Measurements from ENCODE around the gene FDX2.
"Not testable (repeated sequence)": the region's sequence is repeated elsewhere in the genome, so short reads cannot be mapped to it uniquely, and the experiment has no call there.

FDX2 gene

GRCh38 chr19:10315335-10316214, at the start of gene FDX2:
Gene FDX2, minus strand, starts transcription at chr19:10316015. Its CDS starts 19 bp downstream, at chr19:10315996.
- peak; percentile 6 for FAIRE-seq

GRCh38 chr19:10365518-10365917, 49.7 kb upstream of the FDX2 start:
- FAIRE-seq = no peak

GRCh38 chr19:10364644-10365043, 48.8 kb upstream of the FDX2 start:
- no peak for FAIRE-seq

- FAIRE-seq = no peak
These were observed 48.0 kb upstream of the FDX2 start for GRCh38 chr19:10363789-10364281.

GRCh38 chr19:10362259-10362658, 46.4 kb upstream of the FDX2 start:
- no peak for FAIRE-seq

- FAIRE-seq = no peak
These were observed 45.8 kb upstream of the FDX2 start for GRCh38 chr19:10361569-10362011.

- no peak for FAIRE-seq
These were observed 40.6 kb upstream of the FDX2 start for GRCh38 chr19:10356431-10356830.

- FAIRE-seq = no peak
These were observed 38.1 kb upstream of the FDX2 start for GRCh38 chr19:10353793-10354391.

GRCh38 chr19:10352764-10353671, 37.2 kb upstream of the FDX2 start:
- FAIRE-seq = no peak

- FAIRE-seq = no peak
These were observed 30.7 kb upstream of the FDX2 start for GRCh38 chr19:10346509-10346908.

- no peak for FAIRE-seq
These were observed 29.0 kb upstream of the FDX2 start for GRCh38 chr19:10344780-10345179.

GRCh38 chr19:10343495-10343894, 27.7 kb upstream of the FDX2 start:
- no peak for FAIRE-seq

- FAIRE-seq = no peak
These were observed 24.2 kb upstream of the FDX2 start for GRCh38 chr19:10339977-10340376.

- no peak for FAIRE-seq
These were observed 23.7 kb upstream of the FDX2 start, which contains the start of gene ICAM3 for GRCh38 chr19:10339380-10339960. Gene ICAM3, minus strand, starts transcription at chr19:10339624. Its CDS starts 10 bp downstream, at chr19:10339614.

- no peak for FAIRE-seq
These were observed 23.1 kb upstream of the FDX2 start for GRCh38 chr19:10338940-10339339.

GRCh38 chr19:10336725-10337124, 20.9 kb upstream of the FDX2 start:
- not testable (repeated sequence) for FAIRE-seq

GRCh38 chr19:10335352-10335985, 19.7 kb upstream of the FDX2 start:
- FAIRE-seq = no peak

- peak; percentile 97 for FAIRE-seq
These were observed 19.0 kb upstream of the FDX2 start for GRCh38 chr19:10334588-10335351.

GRCh38 chr19:10333758-10334587, 18.2 kb upstream of the FDX2 start:
- FAIRE-seq = no peak
